ENCODE results near the gene CYFIP2. TPM values are rescaled to one million over a fixed set of nuclear protein-coding genes. Genes with fewer than 3 reads are reported as not detected.

CYFIP2 gene
- total RNA-seq, 1 experiment from 2014 or later, result 74.7 TPM

GRCh38 chr5:157387683-157388093 lies 121.8 kb downstream of the CYFIP2 start:
- no peak overlapping the region for H2AK5ac ChIP-seq (ENCODE audit: insufficient read length, low read length)
- no peaks in the 10 kb centered on the region for H3K9me3 ChIP-seq (ENCODE audit: control insufficient read depth, low read depth, low read length)
- Mint-ChIP-seq H3K4me3 (no peak overlapping the region), H3K27me3 (ENCODE audit: low read depth) (no peaks in the 10 kb centered on the region), H3K27ac (0 out of 7 replicates have a peak overlapping the region, but pooled peaks of 1 of the 3 experiments have one; percentile 20), H3K4me1 (peaks cover 15 to 18% of the 10 kb centered on the region in 2 experiments), H3K36me3 (ENCODE audit: insufficient read depth in 1 of 3, low read depth in 3 of 3) (peaks cover 6 to 48% (median 27%) of the 10 kb centered on the region in 3 experiments; a peak in 6 of 7 replicates), H3K9me3 (no peaks in the 10 kb centered on the region)
- H2BK15ac ChIP-seq (ENCODE audit: low read depth, low read length), result no peak overlapping the region
- H3K18ac ChIP-seq (ENCODE audit: insufficient read length, low read depth, low read length), result no peak overlapping the region
- H3K9ac ChIP-seq (ENCODE audit: extremely low read depth, insufficient read length, low read length), result no peak overlapping the region
- H2AFZ ChIP-seq (ENCODE audit: low read length), result no peak overlapping the region
- no peak for DNase-seq
- TF ChIP-seq CTCF (conservative IDR thresholded peaks at IDR 0.05), result no peak
- H3T11ph ChIP-seq (ENCODE audit: low read length), result no peak overlapping the region
- no peak overlapping the region for H3K14ac ChIP-seq (ENCODE audit: insufficient read depth, low read length)
- H2BK20ac ChIP-seq (ENCODE audit: low read depth, low read length, poor library complexity, severe bottlenecking), result no peak overlapping the region
- H4K8ac ChIP-seq (replicated peaks; ENCODE audit: insufficient read length, low read depth, low read length), result no peak overlapping the region
- no peak overlapping the region for H3K4ac ChIP-seq (ENCODE audit: low read depth, low read length)
- H3K4me2 ChIP-seq (ENCODE audit: insufficient read depth, insufficient read length, low read length), result no peak overlapping the region
- H2BK5ac ChIP-seq (ENCODE audit: insufficient read length, low read length), result no peak overlapping the region
- H2BK12ac ChIP-seq (ENCODE audit: insufficient read length, low read depth, low read length), result no peak overlapping the region
- no peaks in the 10 kb centered on the region for H3K4me1 ChIP-seq (ENCODE audit: insufficient read depth, low read length)
- H3K56ac ChIP-seq (ENCODE audit: insufficient read length, low read depth, low read length), result no peak overlapping the region
- no peaks in the 10 kb centered on the region for H4K20me1 ChIP-seq (ENCODE audit: control insufficient read depth, insufficient read depth, insufficient read length)
- no peak overlapping the region for H3K23ac ChIP-seq (ENCODE audit: insufficient read length, low read depth, low read length)
- H3K79me1 ChIP-seq (ENCODE audit: insufficient read depth, low read depth, low read length, poor library complexity, severe bottlenecking), result no peaks in the 10 kb centered on the region
- no peaks in the 10 kb centered on the region for H3K27me3 ChIP-seq (ENCODE audit: insufficient read depth, low read length)
- no peaks in the 10 kb centered on the region for H3K23me2 ChIP-seq (ENCODE audit: insufficient read length, low read depth, low read length, poor library complexity, severe bottlenecking)
- no peak overlapping the region for H4K5ac ChIP-seq (ENCODE audit: insufficient read length, low read depth, low read length)
- no peak overlapping the region for H2BK120ac ChIP-seq (ENCODE audit: low read depth, low read length, poor library complexity, severe bottlenecking)
- H3K79me2 ChIP-seq (ENCODE audit: insufficient read depth, low read length), result no peaks in the 10 kb centered on the region
- WGBS (ENCODE audit: extremely low coverage, insufficient read length, low lambda C conversion rate), result no CpG with 5 or more reads among the region's 3 CpGs
- H4K91ac ChIP-seq (ENCODE audit: insufficient read length, low read depth, low read length), result no peak overlapping the region
- H3K27ac ChIP-seq (ENCODE audit: insufficient read length, low read depth, low read length), result no peak overlapping the region
